MCF 10A (cell line): Measurements from ENCODE around the gene MYO9A. TPM values are rescaled to one million over a fixed set of nuclear protein-coding genes. Genes with fewer than 3 reads are reported as not detected.

Experiments used
- BruUV-seq: library from RNA; stranded (reverse); fragments of 400-500 nt; replicated peaks from 2 replicates; lab custom pipeline; 2021; lab: Mats Ljungman, UMichigan
- CTCF ChIA-PET: fragments of 300-600 bp; sonication (Branson Sonifier 250); formaldehyde crosslinking; extraction: SDS; loops from one replicate; lab custom pipeline; 2021; ENCODE audit warnings: antibody characterized with exemption, inconsistent platforms; lab: Yijun Ruan, JAX
- POLR2A ChIA-PET: fragments of 300-600, 350-650 bp; sonication (Branson Sonifier 250); formaldehyde crosslinking; extraction: SDS; loops from one replicate; lab custom pipeline; 2020; ENCODE audit warnings: antibody characterized with exemption, inconsistent platforms; lab: Yijun Ruan, JAX
- DNase-seq: peaks from one replicate; pipeline ENCODE4 v3.0.0-alpha.2; 2018; ENCODE audit not compliant: unreplicated experiment
- H3K27ac Mint-ChIP-seq: one replicate; pipeline ENCODE4 v1.8.0; 2022; ENCODE audit warnings: mild to moderate bottlenecking, low read depth, mixed read lengths; ENCODE audit not compliant: unreplicated experiment
- H3K27me3 Mint-ChIP-seq: one replicate; pipeline ENCODE4 v1.8.0; 2022; ENCODE audit warnings: mixed read lengths; ENCODE audit not compliant: insufficient read depth, unreplicated experiment
- H3K36me3 Mint-ChIP-seq: one replicate; pipeline ENCODE4 v1.8.0; 2022; ENCODE audit warnings: mild to moderate bottlenecking, moderate library complexity, mixed read lengths; ENCODE audit not compliant: insufficient read depth, unreplicated experiment
- H3K4me1 Mint-ChIP-seq: one replicate; pipeline ENCODE4 v1.8.0; 2022; ENCODE audit warnings: mixed read lengths; ENCODE audit not compliant: insufficient read depth, unreplicated experiment
- H3K4me3 Mint-ChIP-seq: one replicate; pipeline ENCODE4 v1.8.0; 2022; ENCODE audit warnings: mild to moderate bottlenecking, moderate library complexity, mixed read lengths; ENCODE audit not compliant: unreplicated experiment
- H3K9me3 Mint-ChIP-seq: one replicate; pipeline ENCODE4 v1.8.0; 2022; ENCODE audit warnings: mixed read lengths; ENCODE audit not compliant: unreplicated experiment
- intact Hi-C: fragments of 100-400 bp; cut with micrococcal nuclease; formaldehyde crosslinking; loops from 2 replicates; pipeline ENCODE4 v1.14.1; 2022
- total RNA-seq: library from RNA; stranded (reverse); gene quantifications from 2 replicates; pipeline ENCODE4 v1.2.3, GENCODE V29; 2022
- TF ChIP-seq, protein P1 (sequence below): fragments of 200-600 bp; IDR thresholded peaks from one replicate; pipeline ENCODE4 v1.8.0; 2022; ENCODE audit warnings: antibody characterized with exemption, mild to moderate bottlenecking; ENCODE audit not compliant: unreplicated experiment

The MYO9A gene
- total RNA-seq, 1 experiment from 2014 or later = 40.8 TPM

DNA sequence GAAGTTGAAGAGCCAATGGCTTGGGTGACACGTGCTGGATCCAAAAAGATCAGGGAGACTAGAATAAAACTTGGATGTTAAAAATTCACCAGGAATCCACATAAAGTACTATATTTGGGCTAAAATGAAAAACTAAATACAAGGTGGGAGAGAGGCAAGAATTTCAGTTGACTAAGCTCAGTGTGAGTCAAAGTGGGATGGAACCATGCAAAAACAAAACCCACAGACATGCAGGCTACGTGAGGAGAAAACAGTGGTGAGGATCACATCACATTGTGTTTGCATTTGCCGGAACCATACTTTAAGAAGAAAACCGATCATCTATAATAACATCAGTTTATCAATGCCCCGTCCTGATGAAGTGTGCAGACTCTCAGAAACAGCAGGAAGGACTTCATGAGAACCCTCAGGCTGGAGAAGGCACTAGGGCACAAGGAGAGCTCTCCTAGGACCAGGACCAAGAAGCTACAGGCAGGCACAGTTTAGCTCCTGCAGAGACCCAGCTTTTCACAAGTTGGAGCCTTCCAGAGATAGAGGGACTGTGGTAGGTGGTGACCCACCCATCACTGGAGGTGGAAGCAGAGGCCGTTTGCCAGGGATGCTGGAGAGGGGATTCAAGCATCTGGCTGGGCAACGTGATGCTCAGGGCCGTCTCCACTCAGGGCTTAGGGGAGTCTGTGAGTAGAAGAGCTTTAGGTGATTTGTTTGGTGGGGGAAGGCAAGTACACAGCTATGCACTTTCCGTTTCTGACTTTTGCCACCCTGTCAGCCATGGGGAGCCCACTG, 336.6 kb downstream of the MYO9A start:
- Mint-ChIP-seq H3K4me1 (peaks cover 10% of the 10 kb centered on the region), H3K27me3 (no peaks in the 10 kb centered on the region), H3K27ac (no peak overlapping the region), H3K36me3 (no peaks in the 10 kb centered on the region), H3K9me3 (no peaks in the 10 kb centered on the region), H3K4me3 (no peak overlapping the region)
- BruUV-seq = no TSS peak
- CTCF ChIA-PET = interaction anchor here (0.6 to 5.1 kb wide), 17 partner anchors 8 to 1355 kb away, joined by 3 to 35 read pairs (median 6); no protein-coding TSS in a partner anchor
- POLR2A ChIA-PET = interaction anchor here (0.5 to 1.9 kb wide), 5 partner anchors 10 to 346 kb away, joined by 3 to 10 read pairs (median 3); no protein-coding TSS in a partner anchor
- intact Hi-C loops = loop anchor here (5.0 kb wide), 1 partner anchor 376 kb away; no protein-coding TSS in a partner anchor
- TF ChIP-seq, protein P1, sequence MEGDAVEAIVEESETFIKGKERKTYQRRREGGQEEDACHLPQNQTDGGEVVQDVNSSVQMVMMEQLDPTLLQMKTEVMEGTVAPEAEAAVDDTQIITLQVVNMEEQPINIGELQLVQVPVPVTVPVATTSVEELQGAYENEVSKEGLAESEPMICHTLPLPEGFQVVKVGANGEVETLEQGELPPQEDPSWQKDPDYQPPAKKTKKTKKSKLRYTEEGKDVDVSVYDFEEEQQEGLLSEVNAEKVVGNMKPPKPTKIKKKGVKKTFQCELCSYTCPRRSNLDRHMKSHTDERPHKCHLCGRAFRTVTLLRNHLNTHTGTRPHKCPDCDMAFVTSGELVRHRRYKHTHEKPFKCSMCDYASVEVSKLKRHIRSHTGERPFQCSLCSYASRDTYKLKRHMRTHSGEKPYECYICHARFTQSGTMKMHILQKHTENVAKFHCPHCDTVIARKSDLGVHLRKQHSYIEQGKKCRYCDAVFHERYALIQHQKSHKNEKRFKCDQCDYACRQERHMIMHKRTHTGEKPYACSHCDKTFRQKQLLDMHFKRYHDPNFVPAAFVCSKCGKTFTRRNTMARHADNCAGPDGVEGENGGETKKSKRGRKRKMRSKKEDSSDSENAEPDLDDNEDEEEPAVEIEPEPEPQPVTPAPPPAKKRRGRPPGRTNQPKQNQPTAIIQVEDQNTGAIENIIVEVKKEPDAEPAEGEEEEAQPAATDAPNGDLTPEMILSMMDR = no peak
- DNase-seq = no peak

- TF ChIP-seq, protein P1 = peak; percentile 66
- intact Hi-C loops = loop anchor here (1.0 to 5.0 kb wide), 2 partner anchors 21 to 377 kb away; no protein-coding TSS in a partner anchor
- Mint-ChIP-seq H3K4me1 (peaks cover 10% of the 10 kb centered on the region), H3K36me3 (no peaks in the 10 kb centered on the region), H3K4me3 (no peak overlapping the region), H3K27me3 (no peaks in the 10 kb centered on the region), H3K9me3 (no peaks in the 10 kb centered on the region), H3K27ac (peak overlapping the region; percentile 76)
- peak; percentile 57 for DNase-seq
- ChIA-PET POLR2A (interaction anchor here (0.7 to 1.9 kb wide), 4 partner anchors 9 to 33 kb away, joined by 3 to 10 read pairs (median 3); no protein-coding TSS in a partner anchor), CTCF (interaction anchor here (0.6 to 5.1 kb wide), 24 partner anchors 9 to 1405 kb away, joined by 3 to 35 read pairs (median 5); no protein-coding TSS in a partner anchor)
- TSS peak; percentile 20 for BruUV-seq
Observed at GRCh38 chr15:71780115-71780976, 337.6 kb downstream of the MYO9A start.

DNA sequence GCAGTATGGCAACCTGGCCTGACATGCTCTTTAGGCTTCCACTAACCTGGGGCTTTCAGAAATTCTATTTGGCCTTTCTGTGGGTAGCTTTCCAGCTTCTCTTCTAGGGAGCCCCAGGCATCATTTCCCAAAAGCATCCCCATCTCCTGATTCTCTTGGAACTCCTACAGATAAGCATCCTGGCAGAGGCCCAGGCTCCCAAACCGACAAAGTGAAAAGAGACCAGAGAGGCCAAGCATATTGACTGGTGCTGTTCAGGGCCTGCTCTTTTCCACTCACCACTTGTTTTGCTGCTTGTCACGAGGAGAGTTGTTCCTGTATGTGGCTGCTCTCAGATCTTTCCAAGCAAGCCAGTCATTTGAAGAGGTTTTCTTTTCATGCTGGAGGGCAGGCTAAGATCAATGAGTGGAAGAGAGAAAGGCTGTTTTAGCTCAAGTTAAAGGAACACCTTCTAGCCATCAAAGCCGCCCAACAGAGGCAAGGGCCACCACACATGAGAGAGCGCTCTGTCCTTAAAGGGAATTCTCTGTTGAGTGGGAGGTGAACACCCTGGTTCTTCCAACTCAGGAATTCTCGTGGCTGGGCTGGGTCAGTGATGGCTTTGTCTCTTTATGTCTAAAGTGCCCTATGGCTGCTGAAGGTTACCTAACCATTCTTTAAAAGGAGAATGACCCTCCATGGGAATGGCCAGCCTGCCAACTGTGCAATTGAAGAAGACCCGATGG, 338.7 kb downstream of the MYO9A start:
- ChIA-PET CTCF (interaction anchor here (0.6 to 5.1 kb wide), 10 partner anchors 8 to 1379 kb away, joined by 3 to 35 read pairs (median 4); no protein-coding TSS in a partner anchor), POLR2A (interaction anchor here (0.6 to 1.3 kb wide), 2 partner anchors 18 to 21 kb away, joined by 3 to 7 read pairs; no protein-coding TSS in a partner anchor)
- Mint-ChIP-seq H3K4me1 (peaks cover 10% of the 10 kb centered on the region), H3K27me3 (no peaks in the 10 kb centered on the region), H3K36me3 (no peaks in the 10 kb centered on the region), H3K9me3 (no peaks in the 10 kb centered on the region), H3K4me3 (no peak overlapping the region), H3K27ac (no peak overlapping the region)
- no TSS peak for BruUV-seq
- DNase-seq = no peak
- intact Hi-C loops = no loop called here
- TF ChIP-seq, protein P1 = no peak
